GM23248 (cell line): ENCODE measurements around the gene SH3RF1.

Experiments
- EZH2 ChIP-seq: fragments of 200-600 bp; sonication (generic); IDR thresholded peaks from 2 replicates; pipeline ENCODE4 v1.6.1; 2018; ENCODE audit warnings: antibody characterized with exemption, mild to moderate bottlenecking; ENCODE audit not compliant: insufficient read depth, poor library complexity, severe bottlenecking
- EZH2phosphoT487 ChIP-seq: fragments of 200-600 bp; sonication (generic); IDR thresholded peaks from 2 replicates; pipeline ENCODE4 v1.6.1; 2018; ENCODE audit warnings: antibody characterized with exemption, moderate library complexity, mild to moderate bottlenecking, low read depth; ENCODE audit not compliant: insufficient read depth

- TF ChIP-seq EZH2phosphoT487 (no peak), EZH2 (no peak)
Observed at GRCh38 chr4:169044714-169045447, 225.9 kb downstream of the SH3RF1 start.
